D721Med (cell line): Measurements from ENCODE around the gene HK1.

Source experiments
- DNase-seq: peaks from one replicate; pipeline ENCODE4 v3.0.0; 2011; ENCODE audit warnings: low spot score; ENCODE audit not compliant: insufficient read length
- FAIRE-seq: peaks from 2 replicates; lab custom pipeline; 2011; peaks lifted over from hg19 to GRCh38; lab: Jason Lieb, UNC
- TF ChIP-seq, protein P1 (sequence below): IDR thresholded peaks from 2 replicates; pipeline ENCODE4 v1.5.1; 2012; ENCODE audit warnings: mild to moderate bottlenecking, control low read depth; ENCODE audit not compliant: insufficient read depth; ENCODE audit errors: missing control alignments

Gene HK1

DNA sequence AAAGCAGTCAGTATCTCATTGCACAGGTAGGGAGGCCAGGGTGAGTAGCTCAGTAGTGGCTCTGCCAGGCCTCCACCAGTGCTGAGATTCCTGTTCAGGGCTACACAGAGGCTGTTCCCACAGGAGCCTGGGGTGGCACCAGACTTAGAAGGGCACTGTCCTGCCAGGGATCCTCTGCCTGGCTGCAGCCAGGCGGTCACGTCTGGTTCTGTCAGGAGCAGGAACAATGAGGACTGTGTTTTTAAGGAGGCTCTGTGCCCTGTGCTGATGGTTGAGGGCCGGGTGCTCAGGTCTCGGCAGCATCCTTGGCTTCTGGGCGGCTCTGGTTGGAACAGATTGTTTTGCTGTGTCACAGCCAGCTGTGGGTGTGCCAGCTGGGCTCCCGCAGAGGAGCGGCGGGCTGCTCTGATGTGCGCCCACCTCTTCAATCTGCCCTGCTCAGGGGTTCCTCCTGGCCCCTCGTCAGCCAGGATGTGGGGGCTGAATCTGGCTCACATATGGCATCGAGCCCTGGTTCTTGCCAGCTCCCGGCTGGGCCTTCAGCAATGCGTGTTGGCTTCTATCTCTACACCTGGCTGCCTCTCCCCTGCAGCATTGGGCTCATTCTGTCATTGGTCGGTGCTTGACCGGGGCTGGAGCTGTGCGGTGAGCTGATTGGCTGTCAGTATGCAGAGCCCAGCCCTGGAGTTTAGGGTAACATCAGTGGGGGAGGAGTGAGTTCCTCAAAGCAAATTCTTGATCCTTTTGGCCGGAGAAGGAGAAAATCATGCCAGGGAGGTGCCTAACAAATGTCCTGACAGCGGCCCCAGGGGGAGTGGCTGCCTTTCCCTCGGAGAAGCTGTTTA, 97.2 kb downstream of the HK1 start:
- DNase-seq (no peak), FAIRE-seq (no peak)
- TF ChIP-seq, protein P1, sequence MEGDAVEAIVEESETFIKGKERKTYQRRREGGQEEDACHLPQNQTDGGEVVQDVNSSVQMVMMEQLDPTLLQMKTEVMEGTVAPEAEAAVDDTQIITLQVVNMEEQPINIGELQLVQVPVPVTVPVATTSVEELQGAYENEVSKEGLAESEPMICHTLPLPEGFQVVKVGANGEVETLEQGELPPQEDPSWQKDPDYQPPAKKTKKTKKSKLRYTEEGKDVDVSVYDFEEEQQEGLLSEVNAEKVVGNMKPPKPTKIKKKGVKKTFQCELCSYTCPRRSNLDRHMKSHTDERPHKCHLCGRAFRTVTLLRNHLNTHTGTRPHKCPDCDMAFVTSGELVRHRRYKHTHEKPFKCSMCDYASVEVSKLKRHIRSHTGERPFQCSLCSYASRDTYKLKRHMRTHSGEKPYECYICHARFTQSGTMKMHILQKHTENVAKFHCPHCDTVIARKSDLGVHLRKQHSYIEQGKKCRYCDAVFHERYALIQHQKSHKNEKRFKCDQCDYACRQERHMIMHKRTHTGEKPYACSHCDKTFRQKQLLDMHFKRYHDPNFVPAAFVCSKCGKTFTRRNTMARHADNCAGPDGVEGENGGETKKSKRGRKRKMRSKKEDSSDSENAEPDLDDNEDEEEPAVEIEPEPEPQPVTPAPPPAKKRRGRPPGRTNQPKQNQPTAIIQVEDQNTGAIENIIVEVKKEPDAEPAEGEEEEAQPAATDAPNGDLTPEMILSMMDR = no peak

DNA sequence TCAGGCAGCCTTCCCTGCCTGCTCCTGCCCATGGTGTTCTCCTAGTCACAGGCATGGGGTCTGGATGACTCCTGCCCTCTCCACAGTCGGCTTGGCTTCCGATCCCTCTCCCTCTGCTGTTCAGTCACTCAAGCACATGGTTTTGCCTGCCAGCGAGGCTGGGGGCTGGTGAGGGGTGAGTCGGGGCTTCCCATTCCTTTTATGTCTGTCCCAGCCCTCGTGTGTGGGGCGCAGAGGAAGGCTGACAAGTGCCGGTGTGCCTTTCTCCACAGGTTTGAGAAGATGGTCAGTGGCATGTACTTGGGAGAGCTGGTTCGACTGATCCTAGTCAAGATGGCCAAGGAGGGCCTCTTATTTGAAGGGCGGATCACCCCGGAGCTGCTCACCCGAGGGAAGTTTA, 98.4 kb downstream of the HK1 start:
- no peak for DNase-seq
- TF ChIP-seq, protein P1 = no peak
- no peak for FAIRE-seq

DNA sequence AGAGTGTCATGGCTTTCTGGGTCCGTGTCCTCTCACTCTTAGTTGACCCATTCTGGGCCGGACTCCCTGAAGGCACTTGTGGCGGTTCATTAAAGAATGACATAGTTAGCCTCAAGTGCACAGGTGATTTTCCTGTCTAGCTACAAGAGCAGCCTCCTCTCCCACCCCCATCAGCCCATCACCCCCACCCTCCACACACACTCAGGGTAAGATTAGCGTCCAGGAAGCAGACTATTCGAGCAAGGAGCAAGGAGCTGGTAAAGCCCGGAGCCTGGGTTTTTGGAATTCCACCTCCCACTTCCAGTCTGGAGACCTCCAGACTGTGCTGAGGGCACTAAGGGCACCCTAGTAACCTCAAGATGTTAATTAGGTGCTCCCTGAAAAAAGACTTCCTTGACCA, 98.9 kb downstream of the HK1 start:
- FAIRE-seq = no peak
- no peak for DNase-seq
- TF ChIP-seq, protein P1 = no peak

DNA sequence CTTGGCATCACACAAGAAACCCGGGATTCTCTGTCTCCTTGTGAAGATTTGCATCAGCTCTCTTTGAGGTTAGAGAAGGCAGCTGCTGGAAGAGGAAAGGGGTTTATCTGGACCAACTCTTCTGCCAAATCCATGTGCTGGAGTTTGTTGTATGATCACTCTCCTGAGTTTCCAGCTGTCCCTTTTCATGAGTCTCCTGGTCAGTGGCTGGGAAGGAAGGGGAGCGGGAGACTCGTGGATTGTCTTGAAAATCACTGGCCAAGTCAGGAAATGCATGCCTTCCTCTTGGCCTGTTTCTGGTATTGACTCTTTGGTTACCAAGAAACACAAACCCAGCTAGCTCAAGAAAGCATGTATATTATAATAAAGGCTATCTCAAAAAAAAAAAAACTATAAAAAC, 99.6 kb downstream of the HK1 start:
- TF ChIP-seq, protein P1 = no peak
- no peak for DNase-seq
- no peak for FAIRE-seq

DNA sequence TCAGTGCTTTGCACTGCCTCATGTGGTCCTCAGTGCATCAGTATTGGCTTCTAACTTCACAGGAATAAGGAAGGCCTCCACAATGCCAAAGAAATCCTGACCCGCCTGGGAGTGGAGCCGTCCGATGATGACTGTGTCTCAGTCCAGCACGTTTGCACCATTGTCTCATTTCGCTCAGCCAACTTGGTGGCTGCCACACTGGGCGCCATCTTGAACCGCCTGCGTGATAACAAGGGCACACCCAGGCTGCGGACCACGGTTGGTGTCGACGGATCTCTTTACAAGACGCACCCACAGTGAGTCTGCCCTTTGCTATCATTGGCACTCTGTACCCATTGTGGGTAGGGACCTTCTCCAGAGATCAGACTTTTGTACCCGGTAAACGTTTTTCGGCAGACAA, 101.5 kb downstream of the HK1 start:
- FAIRE-seq (no peak), DNase-seq (no peak)
- TF ChIP-seq, protein P1 = no peak

DNA sequence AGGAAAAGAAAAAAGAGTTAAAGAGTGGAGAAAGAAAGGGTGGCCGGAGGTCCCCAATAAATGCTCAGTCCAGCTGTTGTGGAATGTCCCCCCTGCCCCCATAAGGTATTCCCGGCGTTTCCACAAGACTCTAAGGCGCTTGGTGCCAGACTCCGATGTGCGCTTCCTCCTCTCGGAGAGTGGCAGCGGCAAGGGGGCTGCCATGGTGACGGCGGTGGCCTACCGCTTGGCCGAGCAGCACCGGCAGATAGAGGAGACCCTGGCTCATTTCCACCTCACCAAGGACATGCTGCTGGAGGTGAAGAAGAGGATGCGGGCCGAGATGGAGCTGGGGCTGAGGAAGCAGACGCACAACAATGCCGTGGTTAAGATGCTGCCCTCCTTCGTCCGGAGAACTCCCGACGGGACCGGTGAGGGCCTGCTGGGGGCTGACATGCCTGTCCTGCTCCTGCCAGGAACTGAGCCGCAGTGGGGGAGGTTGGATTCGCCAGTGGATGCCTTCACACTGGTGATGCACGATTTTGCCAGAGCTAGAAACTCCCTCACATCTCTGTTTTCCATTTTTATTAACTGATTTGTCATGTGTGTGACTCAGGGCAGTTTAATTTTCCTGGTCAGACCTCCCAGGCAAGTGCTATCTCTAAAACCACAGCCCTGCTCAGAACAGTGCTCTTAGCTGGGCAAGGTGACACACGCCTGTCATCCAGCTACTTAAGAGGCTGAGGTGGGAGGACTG, 104.3 kb downstream of the HK1 start:
- FAIRE-seq = no peak
- TF ChIP-seq, protein P1 = no peak
- no peak for DNase-seq
